GM23338 (cell line): ENCODE results near the gene NCCRP1. TPM values are rescaled to one million over a fixed set of nuclear protein-coding genes. Genes with fewer than 3 reads are reported as not detected.

Source experiments
- ATAC-seq: fragments of 200-7000 bp; cut with Tn5 transposase; 3 replicates; pipeline ENCODE4 v1.9.1; 2020
- DNase-seq: peaks from one replicate; pipeline ENCODE4 v3.0.0-alpha.2; 2015; ENCODE audit warnings: low spot score
- H2AFZ ChIP-seq: fragments of 200-600 bp; sonication (generic); 2 replicates; pipeline ENCODE4 v1.8.0; 2016; ENCODE audit warnings: antibody characterized with exemption, mild to moderate bottlenecking, moderate library complexity
- H3F3A ChIP-seq: fragments of 200-600 bp; sonication (generic); replicated peaks from 2 replicates; pipeline ENCODE4 v1.8.0; 2017; ENCODE audit warnings: antibody characterized with exemption, mixed run types, low read depth
- H3K27ac ChIP-seq: fragments of 200-600 bp; sonication (generic); 2 replicates; pipeline ENCODE4 v1.6.1; 2016; ENCODE audit warnings: low read depth
- H3K27me3 ChIP-seq: fragments of 200-600 bp; sonication (generic); 2 replicates; pipeline ENCODE4 v1.8.0; 2016; ENCODE audit warnings: mild to moderate bottlenecking, mixed run types, moderate library complexity; ENCODE audit not compliant: insufficient read depth
- H3K36me3 ChIP-seq: fragments of 200-600 bp; sonication (generic); 2 replicates; pipeline ENCODE4 v1.8.0; 2016; ENCODE audit warnings: mild to moderate bottlenecking; ENCODE audit not compliant: insufficient read depth
- H3K4me1 ChIP-seq: fragments of 200-600 bp; sonication (generic); 2 replicates; pipeline ENCODE4 v1.8.0; 2016; ENCODE audit warnings: mild to moderate bottlenecking, moderate library complexity; ENCODE audit not compliant: insufficient read depth
- H3K4me2 ChIP-seq: fragments of 200-600 bp; sonication (generic); 2 replicates; pipeline ENCODE4 v1.7.1; 2017; ENCODE audit warnings: mixed run types
- H3K4me3 ChIP-seq: fragments of 200-600 bp; sonication (generic); 2 replicates; pipeline ENCODE4 v1.6.1; 2016; ENCODE audit warnings: mixed run types
- H3K79me2 ChIP-seq: fragments of 200-600 bp; sonication (generic); replicated peaks from 2 replicates; pipeline ENCODE4 v1.8.0; 2017; ENCODE audit warnings: mild to moderate bottlenecking; ENCODE audit not compliant: insufficient read depth
- H3K9me2 ChIP-seq: fragments of 200-600 bp; sonication (generic); 2 replicates; pipeline ENCODE4 v1.8.0; 2017; ENCODE audit not compliant: insufficient read depth
- H4K20me1 ChIP-seq: fragments of 200-600 bp; sonication (generic); replicated peaks from 2 replicates; pipeline ENCODE4 v1.8.0; 2017; ENCODE audit warnings: mild to moderate bottlenecking; ENCODE audit not compliant: insufficient read depth
- H3K27ac Mint-ChIP-seq: 2 replicates; pipeline ENCODE4 v1.8.0; 2020; ENCODE audit warnings: inconsistent platforms, mild to moderate bottlenecking, moderate library complexity, mixed read lengths
- H3K27me3 Mint-ChIP-seq: 3 replicates; pipeline ENCODE4 v1.8.0; 2022; ENCODE audit warnings: low read depth, mild to moderate bottlenecking, moderate library complexity, mixed read lengths, inconsistent platforms; ENCODE audit not compliant: insufficient read depth, poor library complexity
- H3K36me3 Mint-ChIP-seq: 3 replicates; pipeline ENCODE4 v1.8.0; 2021; ENCODE audit warnings: low read depth, mild to moderate bottlenecking, inconsistent platforms, moderate library complexity, mixed read lengths
- H3K4me1 Mint-ChIP-seq: 3 replicates; pipeline ENCODE4 v1.8.0; 2020; ENCODE audit warnings: mild to moderate bottlenecking, inconsistent platforms, mixed read lengths
- H3K4me3 Mint-ChIP-seq: 3 replicates; pipeline ENCODE4 v1.8.0; 2021; ENCODE audit warnings: moderate library complexity, mild to moderate bottlenecking, inconsistent platforms, mixed read lengths
- H3K9me3 Mint-ChIP-seq: 3 replicates; pipeline ENCODE4 v1.8.0; 2020; ENCODE audit warnings: moderate library complexity, mild to moderate bottlenecking, inconsistent platforms, mixed read lengths
- CREB1 ChIP-seq: fragments of 250-450 bp; sonication (Bioruptor Pico); IDR thresholded peaks from 2 replicates; pipeline ENCODE4 v1.5.0; 2020; ENCODE audit warnings: low read depth, mild to moderate bottlenecking, moderate library complexity
- EZH2 ChIP-seq: fragments of 200-600 bp; sonication (generic); IDR thresholded peaks from one replicate; pipeline ENCODE4 v1.8.0; 2017; ENCODE audit warnings: antibody characterized with exemption, mild to moderate bottlenecking, low read depth; ENCODE audit not compliant: unreplicated experiment
- EZH2phosphoT487 ChIP-seq: fragments of 200-600 bp; sonication (generic); IDR thresholded peaks from one replicate; pipeline ENCODE4 v1.8.1; 2018; ENCODE audit warnings: antibody characterized with exemption; ENCODE audit not compliant: unreplicated experiment
- JUNB ChIP-seq: IDR thresholded peaks from one replicate; pipeline ENCODE4 v1.6.1; 2016; ENCODE audit warnings: antibody characterized with exemption; ENCODE audit not compliant: unreplicated experiment
- NANOG ChIP-seq: IDR thresholded peaks from 2 replicates; pipeline ENCODE4 v1.6.1; 2016; ENCODE audit warnings: antibody characterized with exemption, borderline replicate concordance
- ZNF114 ChIP-seq: fragments of 250-450 bp; sonication (Bioruptor Pico); IDR thresholded peaks from 2 replicates; pipeline ENCODE4 v1.5.0; 2020; ENCODE audit warnings: mild to moderate bottlenecking, moderate library complexity
- polyA plus RNA-seq: library from polyadenylated mRNA; unstranded; fragments of >200 nt; fragmentation: Nextera tagmentation; extraction: Ambion mirVana; gene quantifications from 2 replicates; pipeline ENCODE4 v1.2.1, GENCODE V29; 2016
- total RNA-seq: library from RNA; depleted of rRNA; stranded (reverse); fragments of >200 nt; shearing (Covaris generic); gene quantifications from 2 replicates; pipeline ENCODE4 v1.2.3, GENCODE V29; 2014
- TF ChIP-seq, protein P1 (sequence below): IDR thresholded peaks from 2 replicates; pipeline ENCODE4 v1.6.1; 2016; ENCODE audit warnings: antibody characterized with exemption
- TF ChIP-seq, protein P2 (sequence below): fragments of 250-450 bp; sonication (Bioruptor Pico); IDR thresholded peaks from 2 replicates; pipeline ENCODE4 v1.5.0; 2020; ENCODE audit warnings: mild to moderate bottlenecking, moderate library complexity
- TF ChIP-seq, protein P3 (sequence below), 2 experiments: fragments of 200-600 bp in 1 of 2; sonication (generic) in 1 of 2; conservative IDR thresholded peaks; 2 replicates each; pipeline versions ENCODE4 v1.5.1 to v1.6.1; 2016 to 2017; ENCODE audit warnings: antibody characterized with exemption in 2 of 2, low read depth in 2 of 2, mild to moderate bottlenecking in 2 of 2, moderate library complexity in 1 of 2

The NCCRP1 gene
- total and polyA plus RNA-seq, 2 experiments from 2014 or later = 3.6 to 6.2 TPM

DNA sequence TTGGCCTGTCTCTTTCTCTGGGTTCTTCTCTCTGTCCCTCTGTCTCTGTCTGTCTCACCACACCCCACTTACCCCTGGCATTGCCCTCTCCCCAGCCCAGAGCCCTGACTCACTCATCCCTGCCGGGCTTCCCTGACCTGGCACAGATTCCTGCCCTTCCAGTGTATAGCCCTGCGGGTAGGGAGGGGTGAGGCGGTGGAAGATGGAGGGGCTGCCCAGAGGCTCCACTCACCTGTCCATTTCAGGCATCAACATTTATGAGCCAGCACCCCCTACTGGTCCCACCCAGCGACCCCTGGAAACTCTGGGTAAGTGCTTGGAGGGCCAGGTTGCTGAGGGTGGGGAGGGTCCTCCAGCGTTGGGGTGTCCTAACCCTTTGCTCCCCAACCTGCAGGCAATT, 1.0 kb downstream of the NCCRP1 start:
- DNase-seq = no peak

DNA sequence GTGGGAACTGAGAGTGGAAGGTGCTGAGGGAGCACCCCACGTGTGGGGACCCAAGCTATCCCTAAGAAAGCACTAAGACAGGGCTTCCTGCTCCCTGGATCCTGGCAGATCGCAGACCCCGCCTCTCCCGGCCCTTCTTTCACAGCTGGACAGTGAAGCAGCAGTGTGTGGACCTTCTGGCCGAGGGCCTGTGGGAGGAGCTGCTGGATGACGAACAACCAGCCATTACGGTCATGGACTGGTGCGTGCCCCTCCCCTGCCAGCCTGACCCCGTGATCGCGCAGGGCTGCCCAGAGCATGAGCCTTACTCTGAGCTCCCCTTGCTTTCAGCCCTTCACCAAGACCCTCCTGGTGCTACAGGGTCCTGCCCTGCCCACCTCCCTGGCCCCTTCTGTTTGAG, 2.3 kb downstream of the NCCRP1 start:
- H3K27ac ChIP-seq = no peak overlapping the region
- Mint-ChIP-seq H3K4me3 (no peak overlapping the region), H3K27ac (no peak overlapping the region), H3K36me3 (no peaks in the 10 kb centered on the region; the same call in 2 of the 3 replicates), H3K27me3 (peaks cover 49% of the 10 kb centered on the region), H3K9me3 (peaks cover 3% of the 10 kb centered on the region; the same call in 2 of the 3 replicates), H3K4me1 (peaks cover 17% of the 10 kb centered on the region)
- no peaks in the 10 kb centered on the region for H3K36me3 ChIP-seq
- ATAC-seq = no peak
- no peaks in the 10 kb centered on the region for H3K9me2 ChIP-seq
- no peak overlapping the region for H3K4me3 ChIP-seq
- no peak overlapping the region for H2AFZ ChIP-seq
- H3K27me3 ChIP-seq = peaks cover 44% of the 10 kb centered on the region
- H3K4me1 ChIP-seq = peaks cover 6% of the 10 kb centered on the region
- no peaks in the 10 kb centered on the region for H4K20me1 ChIP-seq
- DNase-seq = no peak
- H3K4me2 ChIP-seq = no peak overlapping the region
- H3F3A ChIP-seq = no peaks in the 10 kb centered on the region
- no peaks in the 10 kb centered on the region for H3K79me2 ChIP-seq
- TF ChIP-seq NANOG (no peak), EZH2phosphoT487 (no peak), ZNF114 (no peak), EZH2 (no peak), JUNB (no peak)
- TF ChIP-seq, protein P1, sequence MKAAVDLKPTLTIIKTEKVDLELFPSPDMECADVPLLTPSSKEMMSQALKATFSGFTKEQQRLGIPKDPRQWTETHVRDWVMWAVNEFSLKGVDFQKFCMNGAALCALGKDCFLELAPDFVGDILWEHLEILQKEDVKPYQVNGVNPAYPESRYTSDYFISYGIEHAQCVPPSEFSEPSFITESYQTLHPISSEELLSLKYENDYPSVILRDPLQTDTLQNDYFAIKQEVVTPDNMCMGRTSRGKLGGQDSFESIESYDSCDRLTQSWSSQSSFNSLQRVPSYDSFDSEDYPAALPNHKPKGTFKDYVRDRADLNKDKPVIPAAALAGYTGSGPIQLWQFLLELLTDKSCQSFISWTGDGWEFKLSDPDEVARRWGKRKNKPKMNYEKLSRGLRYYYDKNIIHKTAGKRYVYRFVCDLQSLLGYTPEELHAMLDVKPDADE = no peak
- TF ChIP-seq, protein P2, sequence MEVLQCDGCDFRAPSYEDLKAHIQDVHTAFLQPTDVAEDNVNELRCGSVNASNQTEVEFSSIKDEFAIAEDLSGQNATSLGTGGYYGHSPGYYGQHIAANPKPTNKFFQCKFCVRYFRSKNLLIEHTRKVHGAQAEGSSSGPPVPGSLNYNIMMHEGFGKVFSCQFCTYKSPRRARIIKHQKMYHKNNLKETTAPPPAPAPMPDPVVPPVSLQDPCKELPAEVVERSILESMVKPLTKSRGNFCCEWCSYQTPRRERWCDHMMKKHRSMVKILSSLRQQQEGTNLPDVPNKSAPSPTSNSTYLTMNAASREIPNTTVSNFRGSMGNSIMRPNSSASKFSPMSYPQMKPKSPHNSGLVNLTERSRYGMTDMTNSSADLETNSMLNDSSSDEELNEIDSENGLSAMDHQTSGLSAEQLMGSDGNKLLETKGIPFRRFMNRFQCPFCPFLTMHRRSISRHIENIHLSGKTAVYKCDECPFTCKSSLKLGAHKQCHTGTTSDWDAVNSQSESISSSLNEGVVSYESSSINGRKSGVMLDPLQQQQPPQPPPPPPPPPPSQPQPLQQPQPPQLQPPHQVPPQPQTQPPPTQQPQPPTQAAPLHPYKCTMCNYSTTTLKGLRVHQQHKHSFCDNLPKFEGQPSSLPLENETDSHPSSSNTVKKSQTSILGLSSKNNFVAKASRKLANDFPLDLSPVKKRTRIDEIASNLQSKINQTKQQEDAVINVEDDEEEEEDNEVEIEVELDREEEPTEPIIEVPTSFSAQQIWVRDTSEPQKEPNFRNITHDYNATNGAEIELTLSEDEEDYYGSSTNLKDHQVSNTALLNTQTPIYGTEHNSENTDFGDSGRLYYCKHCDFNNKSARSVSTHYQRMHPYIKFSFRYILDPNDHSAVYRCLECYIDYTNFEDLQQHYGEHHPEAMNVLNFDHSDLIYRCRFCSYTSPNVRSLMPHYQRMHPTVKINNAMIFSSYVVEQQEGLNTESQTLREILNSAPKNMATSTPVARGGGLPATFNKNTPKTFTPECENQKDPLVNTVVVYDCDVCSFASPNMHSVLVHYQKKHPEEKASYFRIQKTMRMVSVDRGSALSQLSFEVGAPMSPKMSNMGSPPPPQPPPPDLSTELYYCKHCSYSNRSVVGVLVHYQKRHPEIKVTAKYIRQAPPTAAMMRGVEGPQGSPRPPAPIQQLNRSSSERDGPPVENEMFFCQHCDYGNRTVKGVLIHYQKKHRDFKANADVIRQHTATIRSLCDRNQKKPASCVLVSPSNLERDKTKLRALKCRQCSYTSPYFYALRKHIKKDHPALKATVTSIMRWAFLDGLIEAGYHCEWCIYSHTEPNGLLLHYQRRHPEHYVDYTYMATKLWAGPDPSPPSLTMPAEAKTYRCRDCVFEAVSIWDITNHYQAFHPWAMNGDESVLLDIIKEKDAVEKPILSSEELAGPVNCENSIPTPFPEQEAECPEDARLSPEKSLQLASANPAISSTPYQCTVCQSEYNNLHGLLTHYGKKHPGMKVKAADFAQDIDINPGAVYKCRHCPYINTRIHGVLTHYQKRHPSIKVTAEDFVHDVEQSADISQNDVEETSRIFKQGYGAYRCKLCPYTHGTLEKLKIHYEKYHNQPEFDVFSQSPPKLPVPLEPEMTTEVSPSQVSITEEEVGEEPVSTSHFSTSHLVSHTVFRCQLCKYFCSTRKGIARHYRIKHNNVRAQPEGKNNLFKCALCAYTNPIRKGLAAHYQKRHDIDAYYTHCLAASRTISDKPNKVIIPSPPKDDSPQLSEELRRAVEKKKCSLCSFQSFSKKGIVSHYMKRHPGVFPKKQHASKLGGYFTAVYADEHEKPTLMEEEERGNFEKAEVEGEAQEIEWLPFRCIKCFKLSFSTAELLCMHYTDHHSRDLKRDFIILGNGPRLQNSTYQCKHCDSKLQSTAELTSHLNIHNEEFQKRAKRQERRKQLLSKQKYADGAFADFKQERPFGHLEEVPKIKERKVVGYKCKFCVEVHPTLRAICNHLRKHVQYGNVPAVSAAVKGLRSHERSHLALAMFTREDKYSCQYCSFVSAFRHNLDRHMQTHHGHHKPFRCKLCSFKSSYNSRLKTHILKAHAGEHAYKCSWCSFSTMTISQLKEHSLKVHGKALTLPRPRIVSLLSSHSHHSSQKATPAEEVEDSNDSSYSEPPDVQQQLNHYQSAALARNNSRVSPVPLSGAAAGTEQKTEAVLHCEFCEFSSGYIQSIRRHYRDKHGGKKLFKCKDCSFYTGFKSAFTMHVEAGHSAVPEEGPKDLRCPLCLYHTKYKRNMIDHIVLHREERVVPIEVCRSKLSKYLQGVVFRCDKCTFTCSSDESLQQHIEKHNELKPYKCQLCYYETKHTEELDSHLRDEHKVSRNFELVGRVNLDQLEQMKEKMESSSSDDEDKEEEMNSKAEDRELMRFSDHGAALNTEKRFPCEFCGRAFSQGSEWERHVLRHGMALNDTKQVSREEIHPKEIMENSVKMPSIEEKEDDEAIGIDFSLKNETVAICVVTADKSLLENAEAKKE (CRISPR knock-in tag) = no peak
- TF ChIP-seq, protein P3, sequence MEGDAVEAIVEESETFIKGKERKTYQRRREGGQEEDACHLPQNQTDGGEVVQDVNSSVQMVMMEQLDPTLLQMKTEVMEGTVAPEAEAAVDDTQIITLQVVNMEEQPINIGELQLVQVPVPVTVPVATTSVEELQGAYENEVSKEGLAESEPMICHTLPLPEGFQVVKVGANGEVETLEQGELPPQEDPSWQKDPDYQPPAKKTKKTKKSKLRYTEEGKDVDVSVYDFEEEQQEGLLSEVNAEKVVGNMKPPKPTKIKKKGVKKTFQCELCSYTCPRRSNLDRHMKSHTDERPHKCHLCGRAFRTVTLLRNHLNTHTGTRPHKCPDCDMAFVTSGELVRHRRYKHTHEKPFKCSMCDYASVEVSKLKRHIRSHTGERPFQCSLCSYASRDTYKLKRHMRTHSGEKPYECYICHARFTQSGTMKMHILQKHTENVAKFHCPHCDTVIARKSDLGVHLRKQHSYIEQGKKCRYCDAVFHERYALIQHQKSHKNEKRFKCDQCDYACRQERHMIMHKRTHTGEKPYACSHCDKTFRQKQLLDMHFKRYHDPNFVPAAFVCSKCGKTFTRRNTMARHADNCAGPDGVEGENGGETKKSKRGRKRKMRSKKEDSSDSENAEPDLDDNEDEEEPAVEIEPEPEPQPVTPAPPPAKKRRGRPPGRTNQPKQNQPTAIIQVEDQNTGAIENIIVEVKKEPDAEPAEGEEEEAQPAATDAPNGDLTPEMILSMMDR (conservative IDR thresholded peaks at IDR 0.05; ENCODE audit: low read depth in 2 of 2) = no peak

More for the DNA sequence above, 1.0 kb downstream of the NCCRP1 start:
- Histone ChIP-seq H3K27me3 (peaks cover 32% of the 10 kb centered on the region), H3K4me1 (peaks cover 6% of the 10 kb centered on the region), H4K20me1 (no peaks in the 10 kb centered on the region), H3K79me2 (no peaks in the 10 kb centered on the region), H3K4me3 (no peak overlapping the region), H3K36me3 (no peaks in the 10 kb centered on the region), H3K27ac (no peak overlapping the region), H3K9me2 (no peaks in the 10 kb centered on the region), H2AFZ (no peak overlapping the region), H3K4me2 (peak overlapping the region; percentile 78), H3F3A (no peaks in the 10 kb centered on the region)
- Mint-ChIP-seq H3K27ac (no peak overlapping the region), H3K4me3 (peak overlapping the region; percentile 72), H3K27me3 (peaks cover 40% of the 10 kb centered on the region), H3K9me3 (peaks cover 3% of the 10 kb centered on the region; the same call in 2 of the 3 replicates), H3K36me3 (no peaks in the 10 kb centered on the region; the same call in 2 of the 3 replicates), H3K4me1 (peaks cover 21% of the 10 kb centered on the region)
- ATAC-seq = no peak; the same call in 2 of the 3 replicates
- TF ChIP-seq CREB1 (no peak), NANOG (no peak)
- TF ChIP-seq, protein P3 (conservative IDR thresholded peaks at IDR 0.05; ENCODE audit: low read depth in 2 of 2) = peak; percentile 56 to 65
